Fibroblast of lung (primary cell): ENCODE results near the gene PDXK. TPM values are rescaled to one million over a fixed set of nuclear protein-coding genes. Genes with fewer than 3 reads are reported as not detected.

ENCODE experiments used
- DNase-seq, 2 donors: peaks; one replicate each; pipeline versions ENCODE4 v3.0.0 to v3.0.0-alpha.2; 2010; ENCODE audit warnings: low read depth in 2 of 2
- H2AFZ ChIP-seq: 2 replicates; pipeline ENCODE4 v1.5.1; 2012; ENCODE audit warnings: low read length, control low read depth, inconsistent platforms
- H3K27ac ChIP-seq: 2 replicates; pipeline ENCODE4 v1.5.1; 2011; ENCODE audit warnings: low read length, control low read depth; ENCODE audit not compliant: insufficient read depth
- H3K27me3 ChIP-seq: 2 replicates; pipeline ENCODE4 v1.5.1; 2011; ENCODE audit warnings: mild to moderate bottlenecking, low read length; ENCODE audit not compliant: control insufficient read depth, insufficient read depth
- H3K36me3 ChIP-seq: 2 replicates; pipeline ENCODE4 v1.5.1; 2011; ENCODE audit warnings: low read length; ENCODE audit not compliant: control insufficient read depth, insufficient read depth
- H3K4me1 ChIP-seq: 2 replicates; pipeline ENCODE4 v1.5.1; 2011; ENCODE audit warnings: low read length; ENCODE audit not compliant: control insufficient read depth, insufficient read depth; ENCODE audit errors: extremely low read depth
- H3K4me2 ChIP-seq: 2 replicates; pipeline ENCODE4 v1.5.1; 2011; ENCODE audit warnings: low read length, control low read depth; ENCODE audit not compliant: insufficient read depth; ENCODE audit errors: extremely low read depth
- H3K4me3 ChIP-seq, 4 experiments: fragments of 200-600 bp in 1 of 4; sonication (generic) in 1 of 4; replicated peaks in 1 of 4; 2 replicates each; pipeline ENCODE4 v1.5.1; 2011 to 2016; ENCODE audit warnings: low read length in 4 of 4, low read depth in 3 of 4, mild to moderate bottlenecking in 3 of 4, control low read depth in 2 of 4, inconsistent platforms in 1 of 4, mixed read lengths in 1 of 4; ENCODE audit not compliant: insufficient read depth in 1 of 4; ENCODE audit errors: control extremely low read depth in 1 of 4
- H3K79me2 ChIP-seq: 2 replicates; pipeline ENCODE4 v1.5.1; 2012; ENCODE audit warnings: mild to moderate bottlenecking, low read length, inconsistent platforms; ENCODE audit not compliant: control insufficient read depth, insufficient read depth
- H3K9ac ChIP-seq: 2 replicates; pipeline ENCODE4 v1.5.1; 2011; ENCODE audit warnings: mild to moderate bottlenecking, low read length, control low read depth; ENCODE audit not compliant: insufficient read depth
- H3K9me3 ChIP-seq: 2 replicates; pipeline ENCODE4 v1.5.1; 2012; ENCODE audit warnings: low read depth, low read length; ENCODE audit not compliant: control insufficient read depth, insufficient read depth
- H4K20me1 ChIP-seq: 2 replicates; pipeline ENCODE4 v1.5.1; 2011; ENCODE audit warnings: low read length; ENCODE audit not compliant: control insufficient read depth, insufficient read depth; ENCODE audit errors: extremely low read depth
- EZH2 ChIP-seq: IDR thresholded peaks from 2 replicates; pipeline ENCODE4 v1.5.1; 2012; ENCODE audit warnings: low read length, control low read depth, mild to moderate bottlenecking; ENCODE audit errors: missing control alignments
- polyA plus RNA-seq, 2 donors: library from polyadenylated mRNA; depleted of rRNA in 1 of 2; stranded (reverse) in 1 of 2; unstranded in 1 of 2; fragments of >200 nt; gene quantifications; 2 replicates each; pipeline ENCODE4 v1.2.1, GENCODE V29; 2011 to 2012; ENCODE audit warnings: missing spikeins in 1 of 2
- total RNA-seq: library from RNA; depleted of rRNA; stranded (reverse); fragments of >200 nt; gene quantifications from 2 replicates; pipeline ENCODE4 v1.2.1, GENCODE V29; 2014
- TF ChIP-seq, protein P1 (sequence below), 2 donors: IDR thresholded peaks in 1 of 2; conservative IDR thresholded peaks in 1 of 2; 1 replicate in 1 of 2; 2 replicates in 1 of 2; pipeline ENCODE4 v1.5.1; 2011 to 2012; ENCODE audit warnings: low read length in 2 of 2, control low read depth in 1 of 2, inconsistent platforms in 1 of 2, low read depth in 1 of 2, mild to moderate bottlenecking in 1 of 2

PDXK gene
- total and polyA plus RNA-seq, 2 donors (not counting 1 experiment from before 2014, with no cell fraction given): 47.4 to 146 TPM

DNA sequence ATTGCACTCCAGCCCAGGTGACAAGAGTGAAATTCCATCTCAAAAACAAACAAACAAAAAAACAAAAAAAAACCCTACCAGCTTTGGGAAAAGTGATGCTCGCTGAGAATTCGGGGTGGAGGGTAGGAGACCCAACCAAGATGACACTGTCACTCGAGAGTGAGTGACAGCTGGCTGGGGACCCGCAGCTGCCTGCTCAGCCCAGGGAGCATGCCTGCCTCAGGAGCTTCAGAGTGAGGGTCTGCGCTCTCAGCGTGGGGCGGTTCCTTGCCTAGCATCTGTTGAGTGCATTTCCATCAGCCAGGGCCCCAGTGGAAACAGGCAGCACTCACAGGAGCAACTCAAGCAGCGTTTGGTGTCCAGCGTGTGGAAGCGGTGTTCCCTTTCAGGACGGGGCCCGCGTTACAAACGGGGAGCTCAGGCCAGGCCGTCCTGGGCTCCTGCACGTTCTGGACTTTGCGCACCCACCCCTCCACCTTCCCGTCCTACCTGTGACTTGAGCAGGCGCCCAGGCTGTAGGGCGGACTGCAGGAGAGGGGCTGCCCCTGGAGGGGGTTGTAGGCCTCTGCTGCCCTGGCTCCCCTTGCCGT lies 51.2 kb downstream of the PDXK start:
- no peak overlapping the region for H3K4me3 ChIP-seq
- no peak overlapping the region for H3K4me2 ChIP-seq
- DNase-seq: no peak
- H3K9ac ChIP-seq: no peak overlapping the region
- no peak for TF ChIP-seq EZH2
- TF ChIP-seq, protein P1, sequence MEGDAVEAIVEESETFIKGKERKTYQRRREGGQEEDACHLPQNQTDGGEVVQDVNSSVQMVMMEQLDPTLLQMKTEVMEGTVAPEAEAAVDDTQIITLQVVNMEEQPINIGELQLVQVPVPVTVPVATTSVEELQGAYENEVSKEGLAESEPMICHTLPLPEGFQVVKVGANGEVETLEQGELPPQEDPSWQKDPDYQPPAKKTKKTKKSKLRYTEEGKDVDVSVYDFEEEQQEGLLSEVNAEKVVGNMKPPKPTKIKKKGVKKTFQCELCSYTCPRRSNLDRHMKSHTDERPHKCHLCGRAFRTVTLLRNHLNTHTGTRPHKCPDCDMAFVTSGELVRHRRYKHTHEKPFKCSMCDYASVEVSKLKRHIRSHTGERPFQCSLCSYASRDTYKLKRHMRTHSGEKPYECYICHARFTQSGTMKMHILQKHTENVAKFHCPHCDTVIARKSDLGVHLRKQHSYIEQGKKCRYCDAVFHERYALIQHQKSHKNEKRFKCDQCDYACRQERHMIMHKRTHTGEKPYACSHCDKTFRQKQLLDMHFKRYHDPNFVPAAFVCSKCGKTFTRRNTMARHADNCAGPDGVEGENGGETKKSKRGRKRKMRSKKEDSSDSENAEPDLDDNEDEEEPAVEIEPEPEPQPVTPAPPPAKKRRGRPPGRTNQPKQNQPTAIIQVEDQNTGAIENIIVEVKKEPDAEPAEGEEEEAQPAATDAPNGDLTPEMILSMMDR (conservative IDR thresholded peaks at IDR 0.05 in 1 of 2, IDR thresholded peaks at IDR 0.05 in 1 of 2; ENCODE audit: low read depth in 1 of 2, low read length in 2 of 2): no peak
- H3K79me2 ChIP-seq: peaks cover 12% of the 10 kb centered on the region
- H3K4me1 ChIP-seq: peaks cover 3% of the 10 kb centered on the region
- peaks cover 11% of the 10 kb centered on the region for H3K36me3 ChIP-seq
- no peaks in the 10 kb centered on the region for H3K27me3 ChIP-seq
- no peaks in the 10 kb centered on the region for H3K9me3 ChIP-seq
- no peak overlapping the region for H3K27ac ChIP-seq
- no peaks in the 10 kb centered on the region for H4K20me1 ChIP-seq
- H2AFZ ChIP-seq: no peak overlapping the region

DNA sequence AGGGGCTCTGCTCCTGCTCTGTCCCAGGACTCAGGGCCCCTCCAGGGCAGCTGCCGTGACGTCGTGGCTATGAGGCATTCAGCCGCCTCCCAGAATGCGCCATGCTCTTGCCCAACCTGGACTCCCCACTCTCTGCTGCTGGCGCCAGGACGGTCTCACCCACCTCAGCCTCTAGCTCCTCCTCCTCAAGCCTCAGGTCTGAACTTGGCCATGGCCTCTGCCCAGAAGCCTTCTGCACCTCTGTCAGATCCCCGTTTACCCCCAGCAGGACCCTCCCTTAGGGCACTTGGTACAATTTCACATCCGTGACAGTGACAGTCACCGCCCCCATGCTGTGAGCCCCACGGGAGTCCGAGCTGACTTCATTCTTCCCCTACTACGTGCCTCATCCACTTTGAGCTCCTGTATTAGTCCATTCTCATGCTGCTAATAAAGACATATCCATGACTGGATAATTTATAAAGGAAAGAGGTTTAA lies 52.3 kb downstream of the PDXK start:
- H3K27me3 ChIP-seq: no peaks in the 10 kb centered on the region
- DNase-seq: no peak

DNA sequence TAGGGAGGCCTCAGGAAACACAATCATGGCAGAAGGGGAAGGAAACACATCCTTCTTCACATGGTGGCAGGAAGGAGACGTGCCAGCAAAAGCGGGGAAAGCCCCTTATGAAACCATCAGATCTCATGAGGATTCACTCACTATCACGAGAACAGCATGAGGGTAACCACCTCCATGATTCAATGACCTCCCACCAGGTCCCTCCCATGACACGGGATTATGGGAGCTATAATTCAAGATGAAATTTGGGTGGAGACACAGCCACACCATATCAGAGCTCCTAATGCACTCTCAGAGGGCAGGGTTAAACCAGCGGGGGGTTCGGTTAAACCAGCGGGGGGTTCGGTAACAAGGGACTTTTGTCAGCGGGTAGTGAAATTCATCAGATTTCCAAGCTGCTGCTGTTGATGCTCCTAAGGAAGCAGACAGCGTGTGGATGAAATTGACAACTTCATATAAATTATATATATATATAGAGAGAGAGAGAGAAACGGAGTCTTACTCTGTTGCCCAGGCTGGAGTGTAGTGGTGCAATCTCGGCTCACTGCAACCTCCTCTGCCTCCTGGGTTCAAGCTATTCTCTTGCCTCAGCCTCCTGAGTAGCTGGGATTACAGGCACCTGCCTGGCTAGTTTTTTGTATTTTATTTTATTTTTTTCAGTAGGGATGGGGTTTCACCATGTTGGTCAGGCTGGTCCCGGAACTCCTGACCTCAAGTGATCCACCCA lies 52.9 kb downstream of the PDXK start:
- Histone ChIP-seq H2AFZ (no peak overlapping the region), H3K79me2 (peaks cover 21% of the 10 kb centered on the region), H3K27ac (no peak overlapping the region), H3K4me1 (peaks cover 2% of the 10 kb centered on the region), H3K9ac (no peak overlapping the region), H3K27me3 (no peaks in the 10 kb centered on the region), H3K4me3 (no peak overlapping the region), H3K9me3 (no peaks in the 10 kb centered on the region), H3K4me2 (no peak overlapping the region), H4K20me1 (no peaks in the 10 kb centered on the region), H3K36me3 (peaks cover 11% of the 10 kb centered on the region)
- TF ChIP-seq, protein P1 (conservative IDR thresholded peaks at IDR 0.05 in 1 of 2, IDR thresholded peaks at IDR 0.05 in 1 of 2; ENCODE audit: low read depth in 1 of 2, low read length in 2 of 2): no peak
- TF ChIP-seq EZH2: no peak
- no peak for DNase-seq

More for the DNA sequence above, 52.3 kb downstream of the PDXK start:
- Histone ChIP-seq H3K4me1 (peaks cover 2% of the 10 kb centered on the region), H3K9me3 (no peaks in the 10 kb centered on the region), H3K79me2 (peaks cover 21% of the 10 kb centered on the region), H3K27ac (no peak overlapping the region), H3K4me2 (no peak overlapping the region), H3K4me3 (no peak overlapping the region), H3K36me3 (peaks cover 11% of the 10 kb centered on the region), H3K9ac (no peak overlapping the region), H2AFZ (no peak overlapping the region), H4K20me1 (no peaks in the 10 kb centered on the region)
- TF ChIP-seq EZH2: no peak
- TF ChIP-seq, protein P1 (conservative IDR thresholded peaks at IDR 0.05 in 1 of 2, IDR thresholded peaks at IDR 0.05 in 1 of 2; ENCODE audit: low read depth in 1 of 2, low read length in 2 of 2): no peak
